GM23338 (cell line): Measurements from ENCODE around the gene HERC2. TPM values are rescaled to one million over a fixed set of nuclear protein-coding genes. Genes with fewer than 3 reads are reported as not detected.
A peak's percentile ranks its signal among the peaks of the same experiment; 100 is the strongest.
"Not testable (repeated sequence)": the region's sequence is repeated elsewhere in the genome, so short reads cannot be mapped to it uniquely, and the experiment has no call there.

Source experiments
- ATAC-seq: fragments of 200-7000 bp; cut with Tn5 transposase; 3 replicates; pipeline ENCODE4 v1.9.1; 2020
- DNase-seq: peaks from one replicate; pipeline ENCODE4 v3.0.0-alpha.2; 2015; ENCODE audit warnings: low spot score
- H2AFZ ChIP-seq: fragments of 200-600 bp; sonication (generic); 2 replicates; pipeline ENCODE4 v1.8.0; 2016; ENCODE audit warnings: antibody characterized with exemption, mild to moderate bottlenecking, moderate library complexity
- H3F3A ChIP-seq: fragments of 200-600 bp; sonication (generic); replicated peaks from 2 replicates; pipeline ENCODE4 v1.8.0; 2017; ENCODE audit warnings: antibody characterized with exemption, mixed run types, low read depth
- H3K27ac ChIP-seq: fragments of 200-600 bp; sonication (generic); 2 replicates; pipeline ENCODE4 v1.6.1; 2016; ENCODE audit warnings: low read depth
- H3K27me3 ChIP-seq: fragments of 200-600 bp; sonication (generic); 2 replicates; pipeline ENCODE4 v1.8.0; 2016; ENCODE audit warnings: mild to moderate bottlenecking, mixed run types, moderate library complexity; ENCODE audit not compliant: insufficient read depth
- H3K36me3 ChIP-seq: fragments of 200-600 bp; sonication (generic); 2 replicates; pipeline ENCODE4 v1.8.0; 2016; ENCODE audit warnings: mild to moderate bottlenecking; ENCODE audit not compliant: insufficient read depth
- H3K4me1 ChIP-seq: fragments of 200-600 bp; sonication (generic); 2 replicates; pipeline ENCODE4 v1.8.0; 2016; ENCODE audit warnings: mild to moderate bottlenecking, moderate library complexity; ENCODE audit not compliant: insufficient read depth
- H3K4me2 ChIP-seq: fragments of 200-600 bp; sonication (generic); 2 replicates; pipeline ENCODE4 v1.7.1; 2017; ENCODE audit warnings: mixed run types
- H3K4me3 ChIP-seq: fragments of 200-600 bp; sonication (generic); 2 replicates; pipeline ENCODE4 v1.6.1; 2016; ENCODE audit warnings: mixed run types
- H3K79me2 ChIP-seq: fragments of 200-600 bp; sonication (generic); replicated peaks from 2 replicates; pipeline ENCODE4 v1.8.0; 2017; ENCODE audit warnings: mild to moderate bottlenecking; ENCODE audit not compliant: insufficient read depth
- H3K9me2 ChIP-seq: fragments of 200-600 bp; sonication (generic); 2 replicates; pipeline ENCODE4 v1.8.0; 2017; ENCODE audit not compliant: insufficient read depth
- H4K20me1 ChIP-seq: fragments of 200-600 bp; sonication (generic); replicated peaks from 2 replicates; pipeline ENCODE4 v1.8.0; 2017; ENCODE audit warnings: mild to moderate bottlenecking; ENCODE audit not compliant: insufficient read depth
- H3K27ac Mint-ChIP-seq: 2 replicates; pipeline ENCODE4 v1.8.0; 2020; ENCODE audit warnings: inconsistent platforms, mild to moderate bottlenecking, moderate library complexity, mixed read lengths
- H3K27me3 Mint-ChIP-seq: 3 replicates; pipeline ENCODE4 v1.8.0; 2022; ENCODE audit warnings: low read depth, mild to moderate bottlenecking, moderate library complexity, mixed read lengths, inconsistent platforms; ENCODE audit not compliant: insufficient read depth, poor library complexity
- H3K36me3 Mint-ChIP-seq: 3 replicates; pipeline ENCODE4 v1.8.0; 2021; ENCODE audit warnings: low read depth, mild to moderate bottlenecking, inconsistent platforms, moderate library complexity, mixed read lengths
- H3K4me1 Mint-ChIP-seq: 3 replicates; pipeline ENCODE4 v1.8.0; 2020; ENCODE audit warnings: mild to moderate bottlenecking, inconsistent platforms, mixed read lengths
- H3K4me3 Mint-ChIP-seq: 3 replicates; pipeline ENCODE4 v1.8.0; 2021; ENCODE audit warnings: moderate library complexity, mild to moderate bottlenecking, inconsistent platforms, mixed read lengths
- H3K9me3 Mint-ChIP-seq: 3 replicates; pipeline ENCODE4 v1.8.0; 2020; ENCODE audit warnings: moderate library complexity, mild to moderate bottlenecking, inconsistent platforms, mixed read lengths
- CREB1 ChIP-seq: fragments of 250-450 bp; sonication (Bioruptor Pico); IDR thresholded peaks from 2 replicates; pipeline ENCODE4 v1.5.0; 2020; ENCODE audit warnings: low read depth, mild to moderate bottlenecking, moderate library complexity
- POLR2AphosphoS5 ChIP-seq: IDR thresholded peaks from 2 replicates; pipeline ENCODE4 v1.6.1; 2016; ENCODE audit warnings: antibody characterized with exemption, low read depth
- ZNF331 ChIP-seq: fragments of 250-450 bp; sonication (Bioruptor Pico); IDR thresholded peaks from 2 replicates; pipeline ENCODE4 v1.5.0; 2020; ENCODE audit warnings: low read depth, mild to moderate bottlenecking, moderate library complexity
- polyA plus RNA-seq: library from polyadenylated mRNA; unstranded; fragments of >200 nt; fragmentation: Nextera tagmentation; extraction: Ambion mirVana; gene quantifications from 2 replicates; pipeline ENCODE4 v1.2.1, GENCODE V29; 2016
- total RNA-seq: library from RNA; depleted of rRNA; stranded (reverse); fragments of >200 nt; shearing (Covaris generic); gene quantifications from 2 replicates; pipeline ENCODE4 v1.2.3, GENCODE V29; 2014
- TF ChIP-seq, protein P1 (sequence below), 2 experiments: fragments of 200-600 bp in 1 of 2; sonication (generic) in 1 of 2; conservative IDR thresholded peaks; 2 replicates each; pipeline versions ENCODE4 v1.5.1 to v1.6.1; 2016 to 2017; ENCODE audit warnings: antibody characterized with exemption in 2 of 2, low read depth in 2 of 2, mild to moderate bottlenecking in 2 of 2, moderate library complexity in 1 of 2
- TF ChIP-seq, protein P2 (sequence below): fragments of 250-450 bp; sonication (Bioruptor Pico); IDR thresholded peaks from 2 replicates; pipeline ENCODE4 v1.5.0; 2020; ENCODE audit warnings: mild to moderate bottlenecking, moderate library complexity

HERC2 gene
- total and polyA plus RNA-seq, 2 experiments from 2014 or later: 71.3 to 80.7 TPM

- peaks cover 63% of the 10 kb centered on the region for H3K36me3 Mint-ChIP-seq
- H3K4me3 Mint-ChIP-seq, ATAC-seq, H3K4me2 ChIP-seq, H3K27ac ChIP-seq, H3K79me2 ChIP-seq, H3K27me3 ChIP-seq, H3K4me1 Mint-ChIP-seq, H3K36me3 ChIP-seq, H3K9me3 Mint-ChIP-seq, H3K4me1 ChIP-seq, H2AFZ ChIP-seq, H3K27ac Mint-ChIP-seq, H3K27me3 Mint-ChIP-seq, H3K9me2 ChIP-seq, H4K20me1 ChIP-seq, H3K4me3 ChIP-seq, H3F3A ChIP-seq: not testable (repeated sequence)
- DNase-seq: peak; percentile 21
- TF ChIP-seq, protein P1, sequence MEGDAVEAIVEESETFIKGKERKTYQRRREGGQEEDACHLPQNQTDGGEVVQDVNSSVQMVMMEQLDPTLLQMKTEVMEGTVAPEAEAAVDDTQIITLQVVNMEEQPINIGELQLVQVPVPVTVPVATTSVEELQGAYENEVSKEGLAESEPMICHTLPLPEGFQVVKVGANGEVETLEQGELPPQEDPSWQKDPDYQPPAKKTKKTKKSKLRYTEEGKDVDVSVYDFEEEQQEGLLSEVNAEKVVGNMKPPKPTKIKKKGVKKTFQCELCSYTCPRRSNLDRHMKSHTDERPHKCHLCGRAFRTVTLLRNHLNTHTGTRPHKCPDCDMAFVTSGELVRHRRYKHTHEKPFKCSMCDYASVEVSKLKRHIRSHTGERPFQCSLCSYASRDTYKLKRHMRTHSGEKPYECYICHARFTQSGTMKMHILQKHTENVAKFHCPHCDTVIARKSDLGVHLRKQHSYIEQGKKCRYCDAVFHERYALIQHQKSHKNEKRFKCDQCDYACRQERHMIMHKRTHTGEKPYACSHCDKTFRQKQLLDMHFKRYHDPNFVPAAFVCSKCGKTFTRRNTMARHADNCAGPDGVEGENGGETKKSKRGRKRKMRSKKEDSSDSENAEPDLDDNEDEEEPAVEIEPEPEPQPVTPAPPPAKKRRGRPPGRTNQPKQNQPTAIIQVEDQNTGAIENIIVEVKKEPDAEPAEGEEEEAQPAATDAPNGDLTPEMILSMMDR (conservative IDR thresholded peaks at IDR 0.05; ENCODE audit: low read depth in 2 of 2): peak; percentile 38 to 64
These were observed 94.7 kb downstream of the HERC2 start for GRCh38 chr15:28227303-28227702.

DNA sequence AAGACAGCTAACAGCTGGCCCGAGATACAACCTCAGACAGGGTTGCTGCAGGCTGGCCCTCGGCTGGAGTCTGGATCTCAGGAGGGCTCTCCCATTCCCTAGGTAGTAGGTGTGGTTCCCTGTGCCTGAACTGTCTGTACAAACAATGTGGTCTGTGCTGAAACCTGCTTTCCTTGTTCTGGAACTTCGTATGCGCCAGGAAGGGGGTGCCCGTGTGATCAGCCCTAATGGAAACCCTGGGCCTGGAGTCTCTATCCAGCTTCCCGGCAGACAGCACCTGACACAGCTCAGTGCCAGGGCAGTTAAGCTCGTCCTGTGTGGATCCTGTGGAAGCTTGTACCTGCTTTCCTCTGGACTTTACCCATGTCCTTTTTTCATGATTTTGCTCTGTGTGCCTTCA, 99.4 kb downstream of the HERC2 start:
- not testable (repeated sequence) for H3K4me3 ChIP-seq, H3K9me2 ChIP-seq, H3K4me3 Mint-ChIP-seq, H3K4me1 Mint-ChIP-seq, H3K79me2 ChIP-seq, H2AFZ ChIP-seq, H3K4me1 ChIP-seq, H3F3A ChIP-seq, H3K9me3 Mint-ChIP-seq, H3K27me3 Mint-ChIP-seq, H3K36me3 ChIP-seq, H3K4me2 ChIP-seq, DNase-seq, H3K27me3 ChIP-seq, H4K20me1 ChIP-seq, H3K27ac ChIP-seq, ATAC-seq
- Mint-ChIP-seq H3K36me3 (peaks cover 69% of the 10 kb centered on the region), H3K27ac (peak overlapping the region; percentile 54; the same call in 1 of the 2 replicates)

DNA sequence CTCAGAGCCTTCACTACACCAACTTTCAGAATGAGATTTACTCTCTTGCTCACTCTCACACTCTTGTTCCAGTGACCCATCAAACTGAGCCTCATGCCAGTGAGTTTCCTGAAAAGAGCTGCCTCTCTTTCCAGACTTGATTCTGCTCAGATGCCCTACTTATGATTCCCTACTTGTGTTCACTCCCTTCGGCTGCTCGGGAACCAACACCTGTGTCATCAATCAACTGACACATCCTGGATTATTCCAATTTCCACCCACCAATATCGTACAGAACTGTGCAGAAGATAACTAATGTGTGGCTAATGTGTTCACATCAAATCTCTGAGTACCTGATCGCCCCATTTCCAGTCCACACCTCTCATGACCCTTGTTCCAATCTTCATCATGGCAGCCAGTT, 100.3 kb downstream of the HERC2 start:
- H3K4me3 ChIP-seq, H3K27ac Mint-ChIP-seq, ATAC-seq, H2AFZ ChIP-seq, DNase-seq, H3K27me3 Mint-ChIP-seq, H3K79me2 ChIP-seq, H3F3A ChIP-seq, H3K4me1 ChIP-seq, H3K4me1 Mint-ChIP-seq, H3K9me3 Mint-ChIP-seq, H3K36me3 ChIP-seq, H3K4me2 ChIP-seq, H3K27ac ChIP-seq, H3K27me3 ChIP-seq, H4K20me1 ChIP-seq, H3K9me2 ChIP-seq, H3K4me3 Mint-ChIP-seq: not testable (repeated sequence)
- H3K36me3 Mint-ChIP-seq: peaks cover 65% of the 10 kb centered on the region

DNA sequence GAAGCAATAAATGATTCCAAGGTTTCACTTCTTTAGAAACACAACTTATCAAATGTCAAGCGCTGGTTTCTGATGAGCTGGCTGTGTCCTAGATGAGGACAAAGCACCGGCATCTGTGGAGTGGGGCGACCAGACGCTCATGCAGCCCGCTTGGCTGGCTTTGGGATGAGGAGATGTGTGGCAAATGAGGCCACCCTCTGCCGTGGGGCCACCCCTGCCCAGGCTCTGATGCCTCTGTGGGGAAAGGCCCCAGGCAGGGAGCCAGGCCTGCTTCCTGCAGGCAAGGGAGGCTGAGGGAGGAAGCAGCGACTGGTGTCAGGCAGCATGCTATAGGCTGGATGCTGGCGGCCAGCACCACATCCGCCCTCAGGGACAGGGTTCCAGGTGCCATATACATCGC, 102.9 kb downstream of the HERC2 start:
- peaks cover 51% of the 10 kb centered on the region for H3K36me3 Mint-ChIP-seq
- TF ChIP-seq, protein P2, sequence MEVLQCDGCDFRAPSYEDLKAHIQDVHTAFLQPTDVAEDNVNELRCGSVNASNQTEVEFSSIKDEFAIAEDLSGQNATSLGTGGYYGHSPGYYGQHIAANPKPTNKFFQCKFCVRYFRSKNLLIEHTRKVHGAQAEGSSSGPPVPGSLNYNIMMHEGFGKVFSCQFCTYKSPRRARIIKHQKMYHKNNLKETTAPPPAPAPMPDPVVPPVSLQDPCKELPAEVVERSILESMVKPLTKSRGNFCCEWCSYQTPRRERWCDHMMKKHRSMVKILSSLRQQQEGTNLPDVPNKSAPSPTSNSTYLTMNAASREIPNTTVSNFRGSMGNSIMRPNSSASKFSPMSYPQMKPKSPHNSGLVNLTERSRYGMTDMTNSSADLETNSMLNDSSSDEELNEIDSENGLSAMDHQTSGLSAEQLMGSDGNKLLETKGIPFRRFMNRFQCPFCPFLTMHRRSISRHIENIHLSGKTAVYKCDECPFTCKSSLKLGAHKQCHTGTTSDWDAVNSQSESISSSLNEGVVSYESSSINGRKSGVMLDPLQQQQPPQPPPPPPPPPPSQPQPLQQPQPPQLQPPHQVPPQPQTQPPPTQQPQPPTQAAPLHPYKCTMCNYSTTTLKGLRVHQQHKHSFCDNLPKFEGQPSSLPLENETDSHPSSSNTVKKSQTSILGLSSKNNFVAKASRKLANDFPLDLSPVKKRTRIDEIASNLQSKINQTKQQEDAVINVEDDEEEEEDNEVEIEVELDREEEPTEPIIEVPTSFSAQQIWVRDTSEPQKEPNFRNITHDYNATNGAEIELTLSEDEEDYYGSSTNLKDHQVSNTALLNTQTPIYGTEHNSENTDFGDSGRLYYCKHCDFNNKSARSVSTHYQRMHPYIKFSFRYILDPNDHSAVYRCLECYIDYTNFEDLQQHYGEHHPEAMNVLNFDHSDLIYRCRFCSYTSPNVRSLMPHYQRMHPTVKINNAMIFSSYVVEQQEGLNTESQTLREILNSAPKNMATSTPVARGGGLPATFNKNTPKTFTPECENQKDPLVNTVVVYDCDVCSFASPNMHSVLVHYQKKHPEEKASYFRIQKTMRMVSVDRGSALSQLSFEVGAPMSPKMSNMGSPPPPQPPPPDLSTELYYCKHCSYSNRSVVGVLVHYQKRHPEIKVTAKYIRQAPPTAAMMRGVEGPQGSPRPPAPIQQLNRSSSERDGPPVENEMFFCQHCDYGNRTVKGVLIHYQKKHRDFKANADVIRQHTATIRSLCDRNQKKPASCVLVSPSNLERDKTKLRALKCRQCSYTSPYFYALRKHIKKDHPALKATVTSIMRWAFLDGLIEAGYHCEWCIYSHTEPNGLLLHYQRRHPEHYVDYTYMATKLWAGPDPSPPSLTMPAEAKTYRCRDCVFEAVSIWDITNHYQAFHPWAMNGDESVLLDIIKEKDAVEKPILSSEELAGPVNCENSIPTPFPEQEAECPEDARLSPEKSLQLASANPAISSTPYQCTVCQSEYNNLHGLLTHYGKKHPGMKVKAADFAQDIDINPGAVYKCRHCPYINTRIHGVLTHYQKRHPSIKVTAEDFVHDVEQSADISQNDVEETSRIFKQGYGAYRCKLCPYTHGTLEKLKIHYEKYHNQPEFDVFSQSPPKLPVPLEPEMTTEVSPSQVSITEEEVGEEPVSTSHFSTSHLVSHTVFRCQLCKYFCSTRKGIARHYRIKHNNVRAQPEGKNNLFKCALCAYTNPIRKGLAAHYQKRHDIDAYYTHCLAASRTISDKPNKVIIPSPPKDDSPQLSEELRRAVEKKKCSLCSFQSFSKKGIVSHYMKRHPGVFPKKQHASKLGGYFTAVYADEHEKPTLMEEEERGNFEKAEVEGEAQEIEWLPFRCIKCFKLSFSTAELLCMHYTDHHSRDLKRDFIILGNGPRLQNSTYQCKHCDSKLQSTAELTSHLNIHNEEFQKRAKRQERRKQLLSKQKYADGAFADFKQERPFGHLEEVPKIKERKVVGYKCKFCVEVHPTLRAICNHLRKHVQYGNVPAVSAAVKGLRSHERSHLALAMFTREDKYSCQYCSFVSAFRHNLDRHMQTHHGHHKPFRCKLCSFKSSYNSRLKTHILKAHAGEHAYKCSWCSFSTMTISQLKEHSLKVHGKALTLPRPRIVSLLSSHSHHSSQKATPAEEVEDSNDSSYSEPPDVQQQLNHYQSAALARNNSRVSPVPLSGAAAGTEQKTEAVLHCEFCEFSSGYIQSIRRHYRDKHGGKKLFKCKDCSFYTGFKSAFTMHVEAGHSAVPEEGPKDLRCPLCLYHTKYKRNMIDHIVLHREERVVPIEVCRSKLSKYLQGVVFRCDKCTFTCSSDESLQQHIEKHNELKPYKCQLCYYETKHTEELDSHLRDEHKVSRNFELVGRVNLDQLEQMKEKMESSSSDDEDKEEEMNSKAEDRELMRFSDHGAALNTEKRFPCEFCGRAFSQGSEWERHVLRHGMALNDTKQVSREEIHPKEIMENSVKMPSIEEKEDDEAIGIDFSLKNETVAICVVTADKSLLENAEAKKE (CRISPR knock-in tag): no peak
- TF ChIP-seq CREB1 (CRISPR knock-in tag): no peak
- no peak for TF ChIP-seq ZNF331
- no peak for TF ChIP-seq POLR2AphosphoS5

More for the DNA sequence above, 102.9 kb downstream of the HERC2 start:
- H3K4me3 ChIP-seq: no peak overlapping the region
- no peak overlapping the region for H3K27ac ChIP-seq
- peaks cover 3% of the 10 kb centered on the region for H3K27me3 Mint-ChIP-seq
- H3K9me2 ChIP-seq: no peaks in the 10 kb centered on the region
- H3K27ac Mint-ChIP-seq: no peak overlapping the region
- no peak for ATAC-seq
- H3K9me3 Mint-ChIP-seq: no peaks in the 10 kb centered on the region
- H3K4me3 Mint-ChIP-seq: no peak overlapping the region
- H3F3A ChIP-seq: no peaks in the 10 kb centered on the region
- H4K20me1 ChIP-seq: no peaks in the 10 kb centered on the region; the same call in 1 of the 2 replicates
- H3K4me1 ChIP-seq: no peaks in the 10 kb centered on the region
- no peaks in the 10 kb centered on the region for H3K4me1 Mint-ChIP-seq
- no peaks in the 10 kb centered on the region for H3K79me2 ChIP-seq
- no peak for DNase-seq
- no peak overlapping the region for H3K4me2 ChIP-seq
- no peaks in the 10 kb centered on the region for H3K27me3 ChIP-seq
- H3K36me3 ChIP-seq: no peaks in the 10 kb centered on the region; the same call in 1 of the 2 replicates
- H2AFZ ChIP-seq: no peak overlapping the region
